H1 (cell line): ENCODE measurements around the gene KIF13A. TPM values are rescaled to one million over a fixed set of nuclear protein-coding genes. Genes with fewer than 3 reads are reported as not detected.

Experiments used
- ATF3 ChIP-seq: IDR thresholded peaks from 2 replicates; pipeline ENCODE4 v1.6.1; 2011; ENCODE audit warnings: low read depth, mild to moderate bottlenecking, low read length; ENCODE audit not compliant: insufficient read depth
- CHD7 ChIP-seq: fragments of 300-600 bp; sonication (generic); IDR thresholded peaks from 2 replicates; pipeline ENCODE4 v1.7.1; 2012; ENCODE audit warnings: low read length, moderate library complexity, mild to moderate bottlenecking, inconsistent platforms; ENCODE audit not compliant: insufficient replicate concordance
- E2F6 ChIP-seq: IDR thresholded peaks from 2 replicates; pipeline ENCODE4 v1.6.1; 2012; ENCODE audit warnings: inconsistent platforms
- EZH2 ChIP-seq: fragments of 200-600 bp; sonication (generic); IDR thresholded peaks from 2 replicates; pipeline ENCODE4 v1.7.1; 2012; ENCODE audit warnings: low read depth, mild to moderate bottlenecking, moderate library complexity, low read length, inconsistent platforms; ENCODE audit not compliant: severe bottlenecking
- HDAC2 ChIP-seq, 2 experiments: fragments of 300-600 bp in 1 of 2; sonication (generic) in 1 of 2; IDR thresholded peaks; 2 replicates each; pipeline ENCODE4 v1.6.1; 2011 to 2012; ENCODE audit warnings: low read depth in 2 of 2, low read length in 2 of 2, mild to moderate bottlenecking in 2 of 2, moderate library complexity in 2 of 2, borderline replicate concordance in 1 of 2, inconsistent platforms in 1 of 2
- JUN ChIP-seq: IDR thresholded peaks from 2 replicates; pipeline ENCODE4 v1.6.1; 2011; ENCODE audit warnings: low read depth, mild to moderate bottlenecking, improper control_type of control experiment, low read length
- MAX ChIP-seq: IDR thresholded peaks from 2 replicates; pipeline ENCODE4 v1.6.1; 2012; ENCODE audit warnings: inconsistent platforms
- RBBP5 ChIP-seq: IDR thresholded peaks from 2 replicates; pipeline ENCODE4 v1.7.1; 2012; ENCODE audit warnings: low read depth, mild to moderate bottlenecking, inconsistent platforms, low read length, moderate library complexity, borderline replicate concordance
- SRF ChIP-seq: IDR thresholded peaks from 2 replicates; pipeline ENCODE4 v1.6.1; 2011; ENCODE audit warnings: mild to moderate bottlenecking, low read depth, low read length, moderate library complexity
- polyA plus RNA-seq, 7 experiments: library from polyadenylated mRNA; depleted of rRNA in 3 of 7; stranded (reverse) in 5 of 7; unstranded in 2 of 7; fragments of >200 nt in 5 of 7; fragments of 200-250 nt in 2 of 7; gene quantifications; 1 replicate in 5 of 7; 2 replicates in 1 of 7; 4 replicates in 1 of 7; pipeline versions ENCODE4 v1.2.1 to v1.2.3, GENCODE V29; 2011 to 2013; ENCODE audit warnings: missing spikeins in 2 of 7, mixed read lengths in 2 of 7
- total RNA-seq: library from RNA; stranded (reverse); fragmentation: NEBNext Ultra II Directional; extraction: Animal tissue kit (Norgen Biotek cat#: 25700); gene quantifications from 2 replicates; pipeline ENCODE4 v1.2.1, GENCODE V29; 2021

The KIF13A gene
- total and polyA plus RNA-seq, 2 of the 8 experiments (the other 6 are each of a cell fraction or from before 2014, with no cell fraction given) = 14.7 to 40.8 TPM

GRCh38 chr6:17872908-17873307, 114.5 kb downstream of the KIF13A start (continued):
- TF ChIP-seq CHD7 (no peak), EZH2 (no peak), JUN (no peak), E2F6 (no peak), MAX (no peak), RBBP5 (no peak), SRF (no peak), ATF3 (no peak), HDAC2 (IDR thresholded peaks at IDR 0.05; ENCODE audit: borderline replicate concordance in 1 of 2, low read depth in 2 of 2, low read length in 2 of 2) (no peak)
